Liver (tissue), 3 donors: ENCODE measurements around the gene NTM.

Experiments used
- HNF4A ChIP-seq, 2 donors: conservative IDR thresholded peaks; 2 replicates each; pipeline ENCODE4 v1.6.1; 2016; ENCODE audit warnings: antibody characterized with exemption in 2 of 2, mild to moderate bottlenecking in 2 of 2
- RXRA ChIP-seq, 2 donors: IDR thresholded peaks; 2 replicates each; pipeline ENCODE4 v1.6.1; 2017 to 2018; ENCODE audit warnings: antibody characterized with exemption in 2 of 2, mild to moderate bottlenecking in 1 of 2
- SP1 ChIP-seq: IDR thresholded peaks from 2 replicates; pipeline ENCODE4 v1.6.1; 2018; ENCODE audit warnings: antibody characterized with exemption, mild to moderate bottlenecking
- TF ChIP-seq, protein P1 (sequence below): fragments of 150-350 bp; IDR thresholded peaks from 2 replicates; pipeline ENCODE4 v1.5.1; 2017; ENCODE audit warnings: improper control_type of control experiment, low read depth, low read length; ENCODE audit not compliant: missing input control
- TF ChIP-seq, protein P2 (sequence below): IDR thresholded peaks from 2 replicates; pipeline ENCODE4 v1.6.1; 2016; ENCODE audit warnings: antibody characterized with exemption, mild to moderate bottlenecking
- TF ChIP-seq, protein P3 (sequence below): IDR thresholded peaks from 2 replicates; pipeline ENCODE4 v1.6.1; 2016; ENCODE audit warnings: antibody characterized with exemption
- donor health status: healthy.
- donor health status: healthy.

DNA sequence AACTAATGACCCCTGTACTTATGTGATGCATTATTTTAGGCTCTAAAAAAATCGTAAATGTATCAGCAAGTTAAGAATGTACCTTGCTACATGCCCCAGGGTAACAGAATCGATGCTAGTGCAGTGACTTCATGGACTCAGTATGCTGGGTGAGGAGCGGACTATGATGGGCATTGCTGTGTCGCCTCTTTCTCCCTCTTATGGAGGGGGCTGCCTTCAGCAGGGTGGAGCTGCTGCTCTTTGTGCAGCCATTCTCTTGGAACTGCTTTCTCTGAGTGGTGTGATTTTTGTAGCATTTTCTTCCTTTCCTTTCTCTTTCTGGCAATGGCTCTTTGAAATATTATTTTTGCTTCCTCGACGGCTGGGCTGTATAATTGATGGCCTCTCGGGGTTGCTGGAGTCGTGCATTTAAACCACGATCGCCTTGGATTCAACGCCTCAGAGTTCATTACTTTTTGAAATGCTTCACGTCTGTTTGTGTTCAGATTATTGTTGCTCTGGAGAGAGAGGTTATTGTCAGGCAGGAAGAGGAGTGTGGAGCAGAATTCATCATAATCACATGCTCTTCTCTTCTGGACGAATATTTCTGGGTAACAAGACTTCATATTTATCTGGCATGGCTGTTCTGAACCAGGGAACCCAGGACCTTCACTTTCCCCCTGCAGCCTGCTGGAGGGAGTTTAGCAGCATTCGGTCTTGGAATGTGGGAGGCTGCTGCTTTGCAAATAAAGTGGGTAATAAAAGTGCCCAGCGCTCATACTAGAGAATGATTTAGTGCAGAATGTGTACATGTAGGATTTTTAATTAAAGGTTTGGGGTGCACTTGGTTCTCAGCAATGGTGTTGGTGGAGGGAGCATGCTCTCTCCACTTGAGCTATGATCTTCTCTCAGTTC, 804.2 kb downstream of the NTM start:
- TF ChIP-seq, protein P1, sequence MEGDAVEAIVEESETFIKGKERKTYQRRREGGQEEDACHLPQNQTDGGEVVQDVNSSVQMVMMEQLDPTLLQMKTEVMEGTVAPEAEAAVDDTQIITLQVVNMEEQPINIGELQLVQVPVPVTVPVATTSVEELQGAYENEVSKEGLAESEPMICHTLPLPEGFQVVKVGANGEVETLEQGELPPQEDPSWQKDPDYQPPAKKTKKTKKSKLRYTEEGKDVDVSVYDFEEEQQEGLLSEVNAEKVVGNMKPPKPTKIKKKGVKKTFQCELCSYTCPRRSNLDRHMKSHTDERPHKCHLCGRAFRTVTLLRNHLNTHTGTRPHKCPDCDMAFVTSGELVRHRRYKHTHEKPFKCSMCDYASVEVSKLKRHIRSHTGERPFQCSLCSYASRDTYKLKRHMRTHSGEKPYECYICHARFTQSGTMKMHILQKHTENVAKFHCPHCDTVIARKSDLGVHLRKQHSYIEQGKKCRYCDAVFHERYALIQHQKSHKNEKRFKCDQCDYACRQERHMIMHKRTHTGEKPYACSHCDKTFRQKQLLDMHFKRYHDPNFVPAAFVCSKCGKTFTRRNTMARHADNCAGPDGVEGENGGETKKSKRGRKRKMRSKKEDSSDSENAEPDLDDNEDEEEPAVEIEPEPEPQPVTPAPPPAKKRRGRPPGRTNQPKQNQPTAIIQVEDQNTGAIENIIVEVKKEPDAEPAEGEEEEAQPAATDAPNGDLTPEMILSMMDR, result no peak
- TF ChIP-seq RXRA (IDR thresholded peaks at IDR 0.05) (no peak), SP1 (no peak), HNF4A (conservative IDR thresholded peaks at IDR 0.05) (no peak)
- TF ChIP-seq, protein P2, sequence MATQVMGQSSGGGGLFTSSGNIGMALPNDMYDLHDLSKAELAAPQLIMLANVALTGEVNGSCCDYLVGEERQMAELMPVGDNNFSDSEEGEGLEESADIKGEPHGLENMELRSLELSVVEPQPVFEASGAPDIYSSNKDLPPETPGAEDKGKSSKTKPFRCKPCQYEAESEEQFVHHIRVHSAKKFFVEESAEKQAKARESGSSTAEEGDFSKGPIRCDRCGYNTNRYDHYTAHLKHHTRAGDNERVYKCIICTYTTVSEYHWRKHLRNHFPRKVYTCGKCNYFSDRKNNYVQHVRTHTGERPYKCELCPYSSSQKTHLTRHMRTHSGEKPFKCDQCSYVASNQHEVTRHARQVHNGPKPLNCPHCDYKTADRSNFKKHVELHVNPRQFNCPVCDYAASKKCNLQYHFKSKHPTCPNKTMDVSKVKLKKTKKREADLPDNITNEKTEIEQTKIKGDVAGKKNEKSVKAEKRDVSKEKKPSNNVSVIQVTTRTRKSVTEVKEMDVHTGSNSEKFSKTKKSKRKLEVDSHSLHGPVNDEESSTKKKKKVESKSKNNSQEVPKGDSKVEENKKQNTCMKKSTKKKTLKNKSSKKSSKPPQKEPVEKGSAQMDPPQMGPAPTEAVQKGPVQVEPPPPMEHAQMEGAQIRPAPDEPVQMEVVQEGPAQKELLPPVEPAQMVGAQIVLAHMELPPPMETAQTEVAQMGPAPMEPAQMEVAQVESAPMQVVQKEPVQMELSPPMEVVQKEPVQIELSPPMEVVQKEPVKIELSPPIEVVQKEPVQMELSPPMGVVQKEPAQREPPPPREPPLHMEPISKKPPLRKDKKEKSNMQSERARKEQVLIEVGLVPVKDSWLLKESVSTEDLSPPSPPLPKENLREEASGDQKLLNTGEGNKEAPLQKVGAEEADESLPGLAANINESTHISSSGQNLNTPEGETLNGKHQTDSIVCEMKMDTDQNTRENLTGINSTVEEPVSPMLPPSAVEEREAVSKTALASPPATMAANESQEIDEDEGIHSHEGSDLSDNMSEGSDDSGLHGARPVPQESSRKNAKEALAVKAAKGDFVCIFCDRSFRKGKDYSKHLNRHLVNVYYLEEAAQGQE, result no peak
- TF ChIP-seq, protein P3, sequence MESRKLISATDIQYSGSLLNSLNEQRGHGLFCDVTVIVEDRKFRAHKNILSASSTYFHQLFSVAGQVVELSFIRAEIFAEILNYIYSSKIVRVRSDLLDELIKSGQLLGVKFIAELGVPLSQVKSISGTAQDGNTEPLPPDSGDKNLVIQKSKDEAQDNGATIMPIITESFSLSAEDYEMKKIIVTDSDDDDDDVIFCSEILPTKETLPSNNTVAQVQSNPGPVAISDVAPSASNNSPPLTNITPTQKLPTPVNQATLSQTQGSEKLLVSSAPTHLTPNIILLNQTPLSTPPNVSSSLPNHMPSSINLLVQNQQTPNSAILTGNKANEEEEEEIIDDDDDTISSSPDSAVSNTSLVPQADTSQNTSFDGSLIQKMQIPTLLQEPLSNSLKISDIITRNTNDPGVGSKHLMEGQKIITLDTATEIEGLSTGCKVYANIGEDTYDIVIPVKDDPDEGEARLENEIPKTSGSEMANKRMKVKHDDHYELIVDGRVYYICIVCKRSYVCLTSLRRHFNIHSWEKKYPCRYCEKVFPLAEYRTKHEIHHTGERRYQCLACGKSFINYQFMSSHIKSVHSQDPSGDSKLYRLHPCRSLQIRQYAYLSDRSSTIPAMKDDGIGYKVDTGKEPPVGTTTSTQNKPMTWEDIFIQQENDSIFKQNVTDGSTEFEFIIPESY, result no peak
